Measurements from ENCODE around the gene CDC14B. TPM values are rescaled to one million over a fixed set of nuclear protein-coding genes. Genes with fewer than 3 reads are reported as not detected.

CDC14B gene
- total RNA-seq, 8 experiments from 2014 or later: 1.9 to 28.0 (median 14.5) TPM

GRCh38 chr9:96567203-96567700, 52.4 kb downstream of the CDC14B start:
- in situ Hi-C loops (cut with MboI; ENCODE audit: low pct_unique_long_range_greater_than_20kb in 2 of 9, low sequenced_read_pairs in 9 of 9, unreplicated experiment in 9 of 9): no loop called here
- no peak overlapping the region for H3K27ac ChIP-seq
- 0 to 54% (median 12%) methylated on average over 1 to 8 of the region's 20 CpGs; no CpG with 5 or more reads in 3 of the 10 experiments for WGBS, 10 experiments

GRCh38 chr9:96566498-96567202, 53.0 kb downstream of the CDC14B start:
- H3K27ac ChIP-seq: no peak overlapping the region
- peak overlapping the region; percentile 31 to 52 (median 42) for H3K4me3 ChIP-seq
- in situ Hi-C loops (cut with MboI; ENCODE audit: low pct_unique_long_range_greater_than_20kb in 2 of 9, low sequenced_read_pairs in 9 of 9, unreplicated experiment in 9 of 9): no loop called here
- WGBS, 10 experiments: 0 to 3% (median 1%) methylated on average over 1 to 6 of the region's 59 CpGs; no CpG with 5 or more reads in 6 of the 10 experiments
- H3K4me1 ChIP-seq (replicated peaks in 1 of 2): peaks cover 5 to 9% of the 10 kb centered on the region in 2 donors
- ATAC-seq (replicated peaks in 6 of 8): peak; percentile 79 to 90 (median 89)

More at GRCh38 chr9:96567203-96567700, 52.4 kb downstream of the CDC14B start:
- peak in 6 of 8 experiments; percentile 5 to 84 (median 70) for ATAC-seq (replicated peaks in 6 of 8)
- H3K4me1 ChIP-seq (replicated peaks in 1 of 2): peaks cover 5 to 9% of the 10 kb centered on the region in 2 donors
- H3K4me3 ChIP-seq: peak overlapping the region; percentile 31 to 52 (median 42)

GRCh38 chr9:96565671-96566497, 53.8 kb downstream of the CDC14B start:
- peak in 3 of 8 experiments; percentile 28 to 56 (median 47) for ATAC-seq (replicated peaks in 6 of 8)
- H3K27ac ChIP-seq: no peak overlapping the region
- peak overlapping the region in 4 of 5 donors; percentile 40 to 52 (median 44) for H3K4me3 ChIP-seq
- in situ Hi-C loops (cut with MboI; ENCODE audit: low pct_unique_long_range_greater_than_20kb in 2 of 9, low sequenced_read_pairs in 9 of 9, unreplicated experiment in 9 of 9): no loop called here
- peaks cover 5 to 9% of the 10 kb centered on the region in 2 donors for H3K4me1 ChIP-seq (replicated peaks in 1 of 2)
- WGBS, 10 experiments: 3 to 100% (median 34%) methylated on average over 1 to 8 of the region's 8 CpGs

- 36 to 89% (median 55%) methylated on average over 1 to 4 of the region's 4 CpGs; no CpG with 5 or more reads in 1 of the 10 experiments for WGBS, 10 experiments
- no peak overlapping the region for H3K4me3 ChIP-seq
- in situ Hi-C loops (cut with MboI; ENCODE audit: low pct_unique_long_range_greater_than_20kb in 2 of 9, low sequenced_read_pairs in 9 of 9, unreplicated experiment in 9 of 9): no loop called here
- ATAC-seq (replicated peaks in 6 of 8): no peak
- H3K4me1 ChIP-seq (replicated peaks in 1 of 2): peaks cover 5 to 9% of the 10 kb centered on the region in 2 donors
- no peak overlapping the region for H3K27ac ChIP-seq
Observed at GRCh38 chr9:96564217-96564616, 55.4 kb downstream of the CDC14B start.

GRCh38 chr9:96559339-96559943, 60.2 kb downstream of the CDC14B start:
- ATAC-seq (replicated peaks in 6 of 8): no peak
- peaks cover 7 to 11% of the 10 kb centered on the region in 2 donors for H3K4me1 ChIP-seq (replicated peaks in 1 of 2)
- no peak overlapping the region for H3K4me3 ChIP-seq
- in situ Hi-C loops (cut with MboI; ENCODE audit: low pct_unique_long_range_greater_than_20kb in 2 of 9, low sequenced_read_pairs in 9 of 9, unreplicated experiment in 9 of 9): no loop called here
- no peak overlapping the region for H3K27ac ChIP-seq
- WGBS, 10 experiments: 64 to 100% (median 89%) methylated on average over 1 to 6 of the region's 6 CpGs; no CpG with 5 or more reads in 1 of the 10 experiments

GRCh38 chr9:96557921-96558320, 61.7 kb downstream of the CDC14B start:
- in situ Hi-C loops (cut with MboI; ENCODE audit: low pct_unique_long_range_greater_than_20kb in 2 of 9, low sequenced_read_pairs in 9 of 9, unreplicated experiment in 9 of 9): no loop called here
- Histone ChIP-seq H3K4me3 (no peak overlapping the region), H3K27ac (no peak overlapping the region), H3K4me1 (replicated peaks in 1 of 2) (peaks cover 7 to 11% of the 10 kb centered on the region in 2 donors)
- WGBS, 10 experiments: 67 to 100% (median 89%) methylated on average over 1 of the region's 1 CpG; no CpG with 5 or more reads in 5 of the 10 experiments
- no peak for ATAC-seq (replicated peaks in 6 of 8)

GRCh38 chr9:96556701-96557461, 62.8 kb downstream of the CDC14B start:
- 18 to 94% (median 79%) methylated on average over 1 to 9 of the region's 15 CpGs for WGBS, 10 experiments
- Histone ChIP-seq H3K4me1 (replicated peaks in 1 of 2) (peaks cover 7 to 11% of the 10 kb centered on the region in 2 donors), H3K4me3 (no peak overlapping the region), H3K27ac (no peak overlapping the region)
- peak; percentile 29 to 91 (median 58) for ATAC-seq (replicated peaks in 6 of 8)
- in situ Hi-C loops (cut with MboI; ENCODE audit: low pct_unique_long_range_greater_than_20kb in 2 of 9, low sequenced_read_pairs in 9 of 9, unreplicated experiment in 9 of 9): no loop called here

GRCh38 chr9:96555567-96556386, 63.9 kb downstream of the CDC14B start:
- in situ Hi-C loops (cut with MboI; ENCODE audit: low pct_unique_long_range_greater_than_20kb in 2 of 9, low sequenced_read_pairs in 9 of 9, unreplicated experiment in 9 of 9): no loop called here
- no peak overlapping the region for H3K4me3 ChIP-seq
- peak in 1 of 8 experiments; percentile 68 for ATAC-seq (replicated peaks in 6 of 8)
- WGBS, 10 experiments: 24 to 91% (median 71%) methylated on average over 3 to 10 of the region's 11 CpGs
- H3K27ac ChIP-seq: no peak overlapping the region
- peaks cover 7 to 11% of the 10 kb centered on the region in 2 donors for H3K4me1 ChIP-seq (replicated peaks in 1 of 2)

GRCh38 chr9:96554801-96555566, 64.7 kb downstream of the CDC14B start:
- 38 to 100% (median 87%) methylated on average over 1 to 8 of the region's 10 CpGs for WGBS, 10 experiments
- ATAC-seq (replicated peaks in 6 of 8): peak in 1 of 8 experiments; percentile 34
- in situ Hi-C loops (cut with MboI; ENCODE audit: low pct_unique_long_range_greater_than_20kb in 2 of 9, low sequenced_read_pairs in 9 of 9, unreplicated experiment in 9 of 9): no loop called here
- Histone ChIP-seq H3K4me3 (no peak overlapping the region), H3K27ac (no peak overlapping the region), H3K4me1 (replicated peaks in 1 of 2) (peaks cover 7 to 11% of the 10 kb centered on the region in 2 donors)

- Histone ChIP-seq H3K4me1 (replicated peaks in 1 of 2) (peaks cover 7 to 11% of the 10 kb centered on the region in 2 donors), H3K4me3 (no peak overlapping the region), H3K27ac (no peak overlapping the region)
- 0 to 100% (median 100%) methylated on average over 1 of the region's 1 CpG; no CpG with 5 or more reads in 1 of the 10 experiments for WGBS, 10 experiments
- in situ Hi-C loops (cut with MboI; ENCODE audit: low pct_unique_long_range_greater_than_20kb in 2 of 9, low sequenced_read_pairs in 9 of 9, unreplicated experiment in 9 of 9): no loop called here
- no peak for ATAC-seq (replicated peaks in 6 of 8)
Observed at GRCh38 chr9:96554326-96554725, 65.3 kb downstream of the CDC14B start.

- no peak overlapping the region for H3K27ac ChIP-seq
- in situ Hi-C loops (cut with MboI; ENCODE audit: low pct_unique_long_range_greater_than_20kb in 2 of 9, low sequenced_read_pairs in 9 of 9, unreplicated experiment in 9 of 9): no loop called here
- peaks cover 7 to 11% of the 10 kb centered on the region in 2 donors for H3K4me1 ChIP-seq (replicated peaks in 1 of 2)
- H3K4me3 ChIP-seq: no peak overlapping the region
- 20 to 100% (median 92%) methylated on average over 1 to 2 of the region's 2 CpGs for WGBS, 10 experiments
- ATAC-seq (replicated peaks in 6 of 8): no peak
Observed at GRCh38 chr9:96553070-96553469, 66.6 kb downstream of the CDC14B start.

All from motor neuron (in vitro differentiated cells).